Kidney glomerular epithelial cell (primary cell): ENCODE data around the gene TMEM9.
A peak's percentile ranks its signal among the peaks of the same experiment; 100 is the strongest.

Experiments
- DNase-seq: peaks from one replicate; lab custom pipeline; 2025; lab: John Stamatoyannopoulos, UW

TMEM9 gene

DNA sequence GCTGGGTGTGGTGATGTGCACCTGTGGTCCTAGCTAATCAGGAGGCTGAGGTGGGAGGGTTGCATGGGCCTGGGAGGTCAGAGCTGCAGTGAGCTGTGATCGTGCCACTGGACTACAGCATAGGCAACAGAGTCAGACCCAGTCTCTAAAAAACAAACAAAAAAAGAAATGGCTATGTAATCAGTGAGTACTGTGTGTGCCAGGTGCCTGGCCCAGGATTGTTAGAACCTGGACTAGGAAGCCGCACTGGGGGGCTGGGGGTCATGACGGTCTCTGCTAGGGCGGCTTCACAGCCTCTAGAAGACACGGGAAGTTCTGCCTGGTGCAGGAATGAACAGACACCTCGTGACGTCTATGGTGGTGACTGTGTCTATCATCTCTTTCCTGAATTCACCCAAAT is 8.5 kb downstream of the TMEM9 start:
- no peak for DNase-seq

DNA sequence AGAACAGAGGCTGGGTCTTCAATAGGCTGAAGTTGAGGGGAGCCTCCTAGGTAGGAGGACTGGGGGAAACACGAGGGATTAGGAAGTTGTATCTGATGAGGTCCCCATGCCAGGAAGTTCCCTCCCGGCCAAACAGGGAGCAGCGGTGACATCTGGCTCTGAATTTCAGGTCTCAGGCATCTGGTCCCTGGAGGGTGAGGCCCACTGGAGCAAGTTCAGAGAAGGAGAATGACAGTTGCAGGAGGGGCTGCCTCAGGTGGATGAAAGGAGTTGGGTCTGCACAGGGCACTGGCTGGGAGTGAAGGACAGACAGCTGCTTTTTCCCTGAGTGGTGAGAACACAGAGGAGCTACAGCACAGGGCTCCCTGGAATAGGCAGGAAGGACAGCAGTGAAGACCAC is 9.1 kb downstream of the TMEM9 start:
- DNase-seq: no peak

DNA sequence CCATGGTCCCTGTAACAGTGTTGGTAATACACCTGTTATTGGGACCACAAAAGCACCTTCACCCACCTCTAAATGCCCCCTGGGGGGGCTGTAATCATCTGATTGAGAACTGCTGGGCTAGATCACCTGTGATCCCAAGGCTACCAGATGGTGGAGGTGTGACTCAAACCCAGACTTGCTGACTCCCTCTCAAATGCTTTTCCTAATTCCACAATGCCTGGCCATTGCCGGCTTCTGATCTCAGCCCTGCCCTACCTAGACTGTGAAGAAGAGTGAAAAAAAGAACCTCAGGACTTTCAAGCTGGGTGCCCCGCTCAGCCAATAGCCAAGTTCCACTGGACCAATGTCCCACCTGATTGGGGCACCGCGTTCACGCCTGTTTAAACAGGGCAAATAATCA is 9.6 kb downstream of the TMEM9 start:
- no peak for DNase-seq

DNA sequence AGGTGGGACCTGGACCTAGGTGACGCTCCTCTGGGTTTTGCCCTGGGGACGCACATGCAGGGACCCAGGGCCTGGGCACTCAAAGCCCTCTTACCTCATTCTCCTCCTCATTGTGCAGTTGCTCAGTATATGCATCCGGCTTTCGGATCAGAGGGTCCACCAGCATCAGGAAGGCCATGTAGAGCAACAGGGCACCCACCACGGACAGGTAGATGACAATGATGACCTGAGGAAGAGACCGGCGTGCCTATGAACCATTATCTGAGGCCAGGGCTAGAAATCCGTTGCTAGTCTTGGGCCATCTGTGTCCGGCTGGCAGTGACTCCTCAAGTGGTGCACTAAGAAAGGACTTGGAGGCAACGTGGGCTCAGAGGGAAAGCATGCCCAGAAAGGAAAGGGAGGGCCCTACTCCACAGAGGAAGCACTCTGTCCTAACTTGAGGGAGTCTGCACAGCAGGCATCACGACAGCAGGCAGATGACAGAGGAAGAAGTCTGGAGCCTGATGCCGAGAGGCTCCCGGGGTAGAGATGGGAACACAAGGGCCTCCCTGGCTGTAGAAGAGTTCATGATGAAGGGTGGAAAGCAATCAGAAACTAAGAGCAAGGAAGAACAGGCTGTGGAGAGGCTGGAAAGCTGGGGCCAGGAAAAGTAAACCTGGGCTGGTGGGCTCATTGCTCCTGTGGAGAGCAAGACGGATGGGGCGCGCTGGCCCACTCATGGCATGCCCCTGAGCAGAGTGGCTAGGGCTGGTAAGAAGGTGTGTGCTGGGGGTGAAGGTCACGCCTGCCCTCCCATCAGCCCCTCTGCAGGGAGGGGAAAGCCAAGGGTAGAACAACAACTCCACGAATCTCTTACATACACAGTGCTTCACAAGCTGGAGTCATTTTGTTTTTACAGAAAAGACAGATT is 10.3 kb downstream of the TMEM9 start:
- no peak for DNase-seq

DNA sequence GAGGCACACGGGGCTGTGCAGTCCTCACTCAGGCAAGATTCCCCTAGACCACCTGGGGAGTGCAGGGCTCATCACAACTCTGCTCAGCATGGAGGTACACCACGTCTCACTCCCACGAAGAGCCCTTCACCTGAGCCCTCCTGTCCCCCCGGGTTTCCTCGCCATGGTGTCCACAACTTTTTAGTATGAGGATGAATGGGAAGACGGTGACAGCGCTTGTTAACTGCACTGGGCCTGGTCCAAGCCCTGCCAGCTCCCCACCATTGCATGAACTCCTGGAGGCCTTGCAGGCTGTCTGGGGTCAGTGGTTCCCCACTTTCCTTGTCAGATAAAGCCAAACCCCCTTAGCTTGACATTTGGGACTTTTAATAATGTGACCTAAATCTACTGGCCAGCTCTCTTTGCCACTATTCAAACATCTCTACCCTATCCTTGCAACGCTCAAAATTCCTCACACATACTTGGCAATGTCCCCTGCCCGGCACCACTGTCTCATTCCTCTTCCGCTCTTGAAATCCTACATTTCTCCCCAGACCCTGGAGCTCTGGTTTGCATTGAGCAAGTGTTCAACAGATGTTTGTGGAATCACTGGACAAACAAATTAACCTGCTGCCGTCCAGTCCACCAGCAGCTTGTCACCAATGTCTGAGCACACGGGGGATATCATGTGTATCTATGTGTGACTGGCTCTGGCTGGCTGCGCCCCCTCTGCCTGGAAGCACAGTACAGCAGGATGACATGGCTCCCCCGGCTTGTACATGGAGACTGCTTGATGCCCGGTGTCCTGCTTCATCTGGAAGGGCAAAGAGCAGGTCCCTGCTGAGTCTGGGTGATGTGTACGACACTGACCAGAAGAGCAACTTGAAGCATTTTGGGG is 11.2 kb downstream of the TMEM9 start:
- DNase-seq: no peak

DNA sequence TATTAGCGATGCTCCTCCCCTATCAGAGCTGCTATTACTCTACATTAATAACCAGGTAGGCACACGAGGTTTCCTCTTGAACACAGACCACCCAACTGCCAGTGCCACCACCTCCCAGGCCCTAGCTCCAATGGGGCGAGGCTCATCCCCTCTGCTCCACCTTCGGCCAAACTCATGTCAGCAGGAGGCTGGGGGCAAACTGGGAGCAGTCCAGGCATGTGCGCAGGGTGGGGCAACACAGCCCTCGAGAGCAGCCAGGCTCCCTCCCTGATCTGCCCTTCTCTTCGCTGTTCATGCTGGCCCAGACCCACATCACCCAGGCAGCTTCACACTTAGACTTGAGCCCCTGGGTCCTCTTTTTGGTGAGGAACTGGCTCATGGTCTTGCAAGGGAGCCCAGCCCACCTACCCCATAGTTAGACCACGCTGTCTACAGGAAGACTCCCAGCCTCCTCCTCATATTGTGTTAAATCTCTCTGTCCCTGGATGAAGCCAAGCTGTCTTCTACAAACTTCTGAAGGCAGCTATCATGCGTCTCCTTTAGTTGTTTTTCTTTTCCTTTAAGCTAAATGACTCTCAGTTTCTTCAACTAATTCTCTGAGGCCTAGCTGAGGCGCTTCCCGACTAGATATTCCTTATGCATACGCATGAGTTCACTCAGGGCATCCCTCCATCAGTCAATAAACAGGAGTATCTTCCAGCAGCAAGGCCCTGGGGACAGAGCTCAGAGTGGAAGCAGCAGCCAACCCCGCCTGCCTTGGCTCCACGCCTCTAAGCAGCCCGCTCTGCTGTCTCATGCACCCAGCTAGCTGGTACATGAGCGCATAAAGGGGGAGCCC is 12.0 kb downstream of the TMEM9 start:
- no peak for DNase-seq

DNA sequence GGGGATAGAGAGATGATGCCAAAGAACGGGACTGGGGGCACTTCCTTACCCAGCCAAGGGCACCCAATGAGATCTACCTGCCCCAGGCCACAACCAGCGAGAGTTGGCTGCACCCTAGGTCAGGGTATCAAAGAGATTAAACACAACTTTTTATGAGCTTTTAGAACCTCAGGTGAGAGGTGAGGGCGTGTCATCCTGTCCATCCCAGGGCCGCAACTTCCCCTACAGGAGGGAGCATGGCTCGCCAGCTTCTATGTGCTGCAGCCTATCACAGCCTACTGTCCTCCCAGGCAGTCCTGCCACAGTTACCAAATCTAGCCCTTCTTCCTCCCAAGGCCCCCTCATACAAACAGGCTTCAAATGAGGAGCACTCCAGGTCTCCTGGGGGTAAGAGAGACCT is 12.9 kb downstream of the TMEM9 start:
- DNase-seq: no peak

DNA sequence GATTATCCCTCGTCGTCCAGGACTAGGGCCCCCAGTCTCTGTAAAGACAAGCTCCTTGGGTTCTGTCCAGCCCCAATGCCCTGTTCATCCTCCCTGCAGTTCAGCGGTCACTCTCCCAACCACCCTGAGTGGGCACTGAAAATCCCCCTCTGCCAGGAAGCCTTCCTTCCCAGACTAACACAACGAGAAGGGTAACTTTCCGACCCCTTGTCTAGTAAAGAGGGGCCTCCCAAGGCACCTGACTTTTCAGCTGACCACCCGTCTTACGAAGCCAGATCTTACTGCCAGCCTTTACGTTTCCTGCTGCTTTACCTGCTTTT is 13.4 kb downstream of the TMEM9 start:
- no peak for DNase-seq

DNA sequence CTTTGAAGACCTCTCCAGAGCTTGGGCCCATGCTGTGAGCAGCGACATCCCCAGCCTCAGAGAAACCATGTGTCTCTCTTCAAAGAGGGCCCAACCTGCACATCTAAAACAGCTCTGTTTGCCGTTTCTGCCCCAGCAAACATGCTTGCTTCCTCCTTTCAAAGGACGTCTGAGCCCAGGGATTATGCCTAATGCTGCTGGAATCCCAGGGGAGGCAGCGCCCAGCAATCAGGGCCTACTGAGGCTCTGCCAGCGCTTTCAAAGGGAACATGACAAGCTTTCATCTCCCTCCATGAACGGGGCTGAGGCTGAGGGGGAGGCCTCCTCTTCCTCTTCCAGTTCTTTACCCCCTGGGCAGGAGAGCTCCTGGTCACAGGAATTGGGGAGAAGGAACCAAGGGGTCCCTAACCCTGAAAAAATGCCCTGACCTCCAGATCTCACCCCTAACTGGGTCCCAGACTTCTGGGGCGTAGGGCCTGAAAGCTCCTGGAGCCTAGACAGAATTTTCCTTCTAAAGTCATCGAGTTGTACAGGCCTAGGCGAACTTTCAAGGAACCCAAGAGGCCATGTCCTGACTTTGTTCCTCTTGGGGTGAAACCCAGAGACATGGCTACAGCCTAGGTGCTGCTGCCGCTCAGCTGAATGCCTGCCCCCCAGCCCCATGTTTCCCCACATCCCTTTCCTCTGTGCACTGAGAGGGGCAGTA is 13.9 kb downstream of the TMEM9 start:
- no peak for DNase-seq

DNA sequence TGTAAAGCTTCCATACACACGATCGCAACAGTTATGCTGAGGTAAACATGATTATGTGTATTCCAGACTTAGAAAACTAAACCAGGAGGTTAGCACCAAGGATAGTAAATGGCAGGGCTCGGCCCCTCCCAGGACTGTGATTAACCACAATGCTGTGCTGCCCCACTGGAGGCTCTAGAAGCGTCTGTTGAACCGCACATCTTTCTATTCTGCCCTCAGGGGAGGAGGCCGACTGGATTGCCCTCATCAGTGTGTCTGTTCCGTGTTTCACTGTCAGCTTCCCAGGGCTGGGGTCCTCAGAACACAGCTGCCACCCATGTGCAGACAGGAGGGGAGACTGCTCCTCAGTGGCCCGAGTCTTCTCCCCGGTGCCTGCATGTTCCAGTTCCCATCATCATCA is 14.5 kb downstream of the TMEM9 start:
- DNase-seq: no peak

DNA sequence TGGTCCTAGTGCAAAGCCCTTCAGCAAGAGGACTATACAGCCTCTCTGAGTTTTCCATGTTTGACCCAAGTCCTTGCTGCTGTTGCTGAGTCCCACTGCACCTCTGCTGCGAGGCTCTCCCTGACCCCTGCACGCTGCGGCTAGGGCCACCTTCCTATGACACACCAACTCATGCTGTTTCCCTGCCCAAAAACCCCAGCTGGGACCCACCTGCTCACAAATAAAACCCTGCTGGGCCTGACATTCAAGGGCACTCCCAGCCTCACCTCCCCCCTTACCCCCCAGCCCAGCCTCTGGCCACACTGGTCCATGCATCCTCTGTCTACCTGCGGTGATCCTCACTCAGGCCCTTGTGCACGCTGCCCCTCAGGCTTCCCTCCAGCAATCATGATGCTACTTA is 15.0 kb downstream of the TMEM9 start:
- no peak for DNase-seq

DNA sequence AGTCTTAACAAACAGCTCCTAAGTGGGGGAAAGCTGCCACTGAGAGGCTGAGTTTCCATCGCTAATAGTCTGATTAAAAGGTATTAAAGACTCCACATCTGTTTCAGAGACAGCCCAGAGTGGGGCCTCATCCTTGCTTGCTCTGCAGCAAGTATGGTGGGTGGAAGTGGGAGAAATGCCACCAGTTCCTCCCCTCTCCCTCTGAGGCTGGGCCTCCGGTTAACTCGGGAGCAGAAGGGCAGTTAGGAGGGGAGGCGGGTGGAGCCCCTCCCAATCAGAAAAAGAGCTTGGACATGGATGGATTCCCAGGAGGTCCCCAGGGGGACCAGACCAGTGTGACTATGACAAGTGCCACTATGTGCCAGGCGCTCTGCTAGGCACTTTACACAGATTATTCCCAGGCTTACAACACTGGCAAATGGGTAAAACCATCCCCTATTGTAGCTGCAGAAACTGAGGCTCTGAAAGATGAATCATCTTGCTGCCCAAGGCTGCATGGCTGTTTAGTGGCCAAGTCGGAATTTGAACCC is 15.9 kb downstream of the TMEM9 start:
- DNase-seq: no peak

DNA sequence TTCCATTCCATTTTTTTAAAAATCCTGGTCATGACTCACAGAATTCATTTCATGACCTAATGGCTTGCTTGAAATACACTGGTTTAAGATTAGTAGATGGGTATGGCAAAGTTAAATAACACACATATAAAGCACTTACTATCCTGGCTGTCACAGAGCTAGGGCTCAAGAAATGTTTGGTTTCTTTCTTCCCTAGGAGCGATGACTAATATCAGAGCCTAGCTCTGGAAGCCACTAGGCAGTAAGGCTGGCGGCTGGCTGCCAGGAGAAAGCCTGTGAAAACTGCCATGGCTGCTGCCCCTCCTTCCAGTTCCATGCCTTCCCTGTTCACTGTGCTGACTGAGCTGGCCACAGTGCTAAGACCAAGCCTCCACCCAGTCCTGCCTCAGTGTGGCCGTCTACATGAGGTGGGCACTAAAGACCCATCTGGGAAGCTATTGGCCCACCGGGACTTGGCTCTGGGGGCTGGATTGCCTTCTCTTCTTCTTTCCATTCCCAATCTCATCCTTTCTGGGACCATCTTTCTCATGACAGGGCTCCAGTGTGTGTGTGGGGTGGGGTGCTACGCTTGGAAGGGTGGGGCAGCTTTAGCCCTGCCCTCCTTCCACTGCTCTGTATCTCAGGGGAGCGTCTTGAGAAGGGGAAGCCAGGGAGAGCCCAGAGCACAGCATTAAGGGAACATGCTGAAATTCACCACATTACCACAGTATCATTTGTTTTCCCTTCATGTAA is 16.5 kb downstream of the TMEM9 start:
- peak; percentile 46 for DNase-seq

DNA sequence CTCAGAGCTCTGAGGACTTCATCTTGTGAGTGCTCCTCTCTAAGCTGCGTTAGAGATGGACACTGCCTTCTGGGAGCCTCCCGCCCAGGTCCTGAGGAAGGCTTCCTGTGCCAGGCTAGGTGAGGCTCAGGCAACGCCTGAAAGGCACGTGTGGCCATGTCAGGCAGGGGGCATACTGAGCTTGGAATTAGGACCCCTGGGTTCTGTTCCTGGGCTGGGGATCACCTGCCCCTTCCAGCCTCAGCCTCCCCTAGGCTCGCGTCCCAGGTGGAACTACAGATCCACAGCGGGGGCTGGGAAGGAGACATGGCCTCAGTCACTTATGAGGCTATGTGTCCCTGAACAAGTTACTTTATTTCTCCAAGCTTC is 17.3 kb downstream of the TMEM9 start:
- no peak for DNase-seq

DNA sequence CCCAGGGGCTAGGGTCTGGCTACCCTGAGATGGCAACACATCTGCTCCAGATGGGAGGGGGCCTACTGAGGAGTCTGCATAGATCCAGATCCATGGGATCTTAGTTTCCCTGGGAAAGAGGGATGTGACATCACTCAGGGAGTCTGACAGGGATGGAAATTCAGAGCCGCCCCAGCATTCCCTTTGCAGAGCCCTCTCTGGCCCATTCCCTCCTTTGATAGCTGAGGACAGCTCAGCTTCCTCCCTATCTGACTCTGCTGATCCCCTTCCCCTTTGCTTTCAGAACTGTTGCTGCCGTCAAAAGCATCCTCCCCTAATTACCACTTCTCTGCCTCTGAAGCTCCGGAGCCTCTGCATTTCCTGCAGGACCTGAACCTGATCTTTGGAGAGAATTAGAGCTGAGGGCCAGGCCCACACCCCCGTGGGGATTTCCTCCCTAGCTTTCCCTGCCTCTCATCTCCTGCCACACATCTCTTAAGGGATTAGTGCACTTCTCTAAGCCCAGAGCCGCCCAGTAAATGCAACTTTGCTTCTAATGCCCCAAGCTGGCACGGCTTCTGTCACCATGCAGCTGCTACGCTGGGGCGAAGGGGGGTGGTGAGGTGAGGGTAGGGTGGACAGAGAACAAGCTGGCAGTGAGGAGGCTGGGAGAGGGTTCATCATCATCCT is 17.8 kb downstream of the TMEM9 start:
- no peak for DNase-seq

DNA sequence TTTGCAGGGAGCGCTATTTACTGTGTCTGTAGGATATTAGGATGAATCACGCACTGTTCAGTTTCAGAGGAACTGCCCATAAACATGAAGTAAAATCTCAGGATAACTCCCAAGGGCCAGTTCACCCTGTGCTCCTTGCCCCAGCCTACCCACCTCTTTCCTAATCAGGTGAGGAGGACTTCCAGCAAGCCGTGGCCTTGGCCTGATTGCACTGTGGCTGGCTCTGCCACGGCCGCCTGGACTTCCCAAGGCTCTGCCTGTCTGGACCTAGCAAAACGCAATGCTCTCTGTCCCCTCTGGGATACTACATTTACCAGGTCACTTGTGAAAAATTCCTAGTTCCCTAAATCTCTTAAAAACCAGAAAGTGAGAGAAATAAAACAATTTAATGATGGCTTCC is 19.9 kb downstream of the TMEM9 start:
- no peak for DNase-seq

DNA sequence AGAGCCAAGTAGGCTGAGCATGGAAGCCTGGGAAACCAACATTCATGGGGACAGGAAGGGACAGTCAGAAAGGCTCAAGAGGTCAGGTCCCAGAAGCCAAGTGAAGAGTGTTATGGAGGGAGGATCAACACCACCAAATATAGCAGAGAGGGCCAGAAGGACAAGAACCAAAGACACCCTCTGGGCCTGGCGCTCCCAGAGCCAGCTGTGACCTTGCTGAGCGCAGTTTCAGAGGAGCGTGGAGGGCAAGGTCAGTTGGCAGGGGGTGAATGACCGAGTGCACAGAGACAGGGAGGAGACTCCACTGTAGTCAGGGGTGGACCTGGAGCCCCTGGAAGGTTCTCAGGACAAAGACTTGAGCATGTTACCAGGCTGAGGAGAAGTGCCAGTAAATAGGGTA is 22.9 kb downstream of the TMEM9 start:
- no peak for DNase-seq

DNA sequence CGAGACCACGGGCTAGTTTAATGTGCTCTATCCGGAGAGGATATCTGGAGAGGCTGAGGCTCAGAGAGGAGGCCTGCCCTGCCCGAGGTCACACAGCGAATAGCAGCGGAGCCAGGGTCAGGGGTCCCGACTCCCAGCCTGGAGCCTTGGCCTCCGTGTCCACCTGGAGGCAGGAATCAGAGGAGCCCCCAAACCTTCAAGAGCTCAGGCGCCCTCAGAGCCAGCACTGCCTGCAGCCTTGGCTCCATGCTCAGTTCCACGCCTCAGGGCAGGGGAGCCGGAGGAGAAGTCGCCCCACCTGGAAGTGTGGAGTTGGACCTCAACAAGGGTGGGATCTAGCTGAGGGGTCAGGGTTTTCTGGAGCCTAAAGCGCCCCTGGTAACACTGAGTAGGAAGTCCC is 25.3 kb downstream of the TMEM9 start:
- DNase-seq: no peak

DNA sequence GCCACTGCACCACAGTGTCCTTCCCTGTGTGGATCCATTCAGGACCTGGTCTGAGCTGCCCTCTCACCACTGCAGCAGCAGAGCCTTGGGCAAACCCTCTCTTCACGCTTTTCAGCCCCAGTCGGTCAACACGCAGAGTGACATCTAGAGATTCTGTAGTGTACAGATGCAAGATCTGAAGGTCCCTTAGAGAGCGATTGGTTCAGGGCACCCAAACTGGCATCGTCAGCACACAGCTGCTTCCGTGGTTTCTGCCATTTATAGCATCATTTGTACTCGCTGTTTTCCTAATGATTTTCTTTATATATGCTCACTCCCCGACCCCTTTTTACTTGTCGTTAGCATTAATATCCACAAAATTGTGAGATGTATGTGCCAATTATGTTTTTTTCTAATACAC is 25.8 kb downstream of the TMEM9 start:
- DNase-seq: no peak

DNA sequence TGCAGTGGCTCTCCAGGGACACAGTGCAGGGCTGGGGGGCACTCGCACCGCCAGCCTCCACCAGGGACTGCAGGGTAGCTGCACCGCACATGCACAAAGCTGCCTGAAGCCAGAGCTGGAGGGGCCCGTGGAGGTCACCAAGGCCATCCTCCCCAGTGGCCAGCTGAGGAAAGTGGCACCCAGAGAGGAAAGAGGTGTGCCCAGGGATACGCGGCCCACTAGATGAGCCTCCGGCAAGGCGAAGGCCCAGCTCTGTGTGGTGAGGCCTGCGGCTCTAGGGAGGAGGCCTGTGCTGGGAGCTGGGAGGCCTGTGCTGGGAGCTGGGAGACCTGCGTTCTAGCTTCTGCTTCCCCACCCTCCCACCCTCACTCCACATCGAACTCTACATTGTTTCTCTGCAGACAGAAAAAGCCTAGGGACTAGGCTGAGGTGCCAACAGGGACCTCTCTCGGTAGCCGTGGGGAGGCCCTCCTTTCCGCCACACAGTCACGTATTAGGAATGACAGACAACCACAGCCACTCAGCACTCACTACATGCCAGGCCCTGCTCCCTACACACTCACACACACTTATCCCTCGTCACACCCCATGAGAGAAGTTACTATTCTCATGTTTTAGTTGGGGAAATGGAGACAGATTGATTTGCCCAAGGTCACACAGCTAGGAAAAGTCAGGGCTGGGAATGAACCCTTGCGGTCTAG is 26.4 kb downstream of the TMEM9 start:
- DNase-seq: no peak
